ENCODE data around the gene PIWIL4.

DNA sequence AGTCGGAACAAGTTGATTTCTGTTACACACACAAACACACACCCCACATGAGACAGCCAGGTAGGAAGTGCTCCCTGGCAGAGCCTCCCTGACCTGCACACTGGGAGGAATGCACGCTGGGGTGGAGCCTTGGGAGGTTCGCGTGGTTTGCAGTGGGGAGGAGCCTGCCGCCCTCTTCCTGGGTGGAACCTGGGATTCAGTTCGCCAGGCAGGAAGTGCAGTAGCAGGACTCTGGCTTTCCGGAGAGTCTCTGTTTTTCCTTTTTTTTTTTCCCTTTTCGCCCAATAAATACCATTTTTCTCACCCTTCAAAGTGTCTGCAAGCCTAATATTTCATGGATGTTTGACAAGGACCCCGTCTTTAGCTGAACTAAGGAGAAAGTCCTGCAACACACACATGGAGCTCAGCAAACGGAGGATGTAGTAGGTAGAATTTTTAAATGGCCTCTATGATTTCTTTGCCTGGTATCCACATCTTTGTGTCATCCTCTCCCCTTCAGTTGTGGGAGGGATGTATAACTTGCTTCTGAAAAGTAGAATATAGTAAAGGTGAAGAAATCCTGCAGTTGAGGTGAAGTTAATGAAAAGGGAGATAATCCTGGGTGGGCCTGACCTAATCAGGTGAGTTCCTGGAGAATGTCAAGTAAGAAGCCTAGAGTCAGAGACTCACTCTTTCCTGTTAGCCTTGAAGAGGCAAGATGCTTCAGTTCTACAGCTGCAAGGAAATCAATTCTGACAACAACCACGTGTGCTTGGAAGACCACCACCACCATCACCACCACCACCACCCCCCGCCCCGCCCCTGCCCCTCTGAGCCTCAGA is 72.9 kb downstream of the PIWIL4 start:
- TF ChIP-seq EZH2 (IDR thresholded peaks at IDR 0.05; ENCODE audit: borderline replicate concordance, low read depth, low read length, severe bottlenecking): no peak
- TF ChIP-seq CTCF (IDR thresholded peaks at IDR 0.05; ENCODE audit: borderline replicate concordance, extremely low read depth, low read length, poor library complexity, severe bottlenecking): no peak
